ENCODE measurements around the gene BDP1.
"Not testable (repeated sequence)": the region's sequence is repeated elsewhere in the genome, so short reads cannot be mapped to it uniquely, and the experiment has no call there.

Gene BDP1

GRCh38 chr5:71471193-71471592 is 15.7 kb downstream of the BDP1 start:
- H3K4me3 ChIP-seq (ENCODE audit: low read length), result no peak overlapping the region
- no peak for TF ChIP-seq CTCF (IDR thresholded peaks at IDR 0.05; ENCODE audit: insufficient read depth, low read depth, low read length, missing control alignments)
- DNase-seq (ENCODE audit: low read depth), result peak; percentile 80

- TF ChIP-seq CTCF (IDR thresholded peaks at IDR 0.05; ENCODE audit: insufficient read depth, low read depth, low read length, missing control alignments), result peak; percentile 65
- no peak overlapping the region for H3K4me3 ChIP-seq (ENCODE audit: low read length)
- peak; percentile 25 for DNase-seq (ENCODE audit: low read depth)
Observed at GRCh38 chr5:71475788-71476384, 20.4 kb downstream of the BDP1 start.

- peak; percentile 55 for DNase-seq (ENCODE audit: low read depth)
- no peak for TF ChIP-seq CTCF (IDR thresholded peaks at IDR 0.05; ENCODE audit: insufficient read depth, low read depth, low read length, missing control alignments)
- no peak overlapping the region for H3K4me3 ChIP-seq (ENCODE audit: low read length)
Observed at GRCh38 chr5:71481441-71481840, 26.0 kb downstream of the BDP1 start.

GRCh38 chr5:71482132-71482531 is 26.7 kb downstream of the BDP1 start:
- TF ChIP-seq CTCF (IDR thresholded peaks at IDR 0.05; ENCODE audit: insufficient read depth, low read depth, low read length, missing control alignments), result no peak
- H3K4me3 ChIP-seq (ENCODE audit: low read length), result no peak overlapping the region
- peak; percentile 75 for DNase-seq (ENCODE audit: low read depth)

- DNase-seq (ENCODE audit: low read depth), result peak; percentile 82
- no peak overlapping the region for H3K4me3 ChIP-seq (ENCODE audit: low read length)
- TF ChIP-seq CTCF (IDR thresholded peaks at IDR 0.05; ENCODE audit: insufficient read depth, low read depth, low read length, missing control alignments), result no peak
Observed at GRCh38 chr5:71483355-71483754, 27.9 kb downstream of the BDP1 start.

GRCh38 chr5:71492817-71493615 is 37.6 kb downstream of the BDP1 start:
- no peak for DNase-seq (ENCODE audit: low read depth)
- no peak overlapping the region for H3K4me3 ChIP-seq (ENCODE audit: low read length)
- no peak for TF ChIP-seq CTCF (IDR thresholded peaks at IDR 0.05; ENCODE audit: insufficient read depth, low read depth, low read length, missing control alignments)

- not testable (repeated sequence) for DNase-seq (ENCODE audit: low read depth); H3K4me3 ChIP-seq (ENCODE audit: low read length)
Observed at GRCh38 chr5:71494202-71494601, 38.8 kb downstream of the BDP1 start.

- not testable (repeated sequence) for H3K4me3 ChIP-seq (ENCODE audit: low read length); DNase-seq (ENCODE audit: low read depth)
Observed at GRCh38 chr5:71498756-71499155, 43.3 kb downstream of the BDP1 start.

Measured in epithelial cell of esophagus (primary cell).